GM23338 (cell line): ENCODE results near the gene CGB1. TPM values are rescaled to one million over a fixed set of nuclear protein-coding genes. Genes with fewer than 3 reads are reported as not detected.

Source experiments
- ATAC-seq: fragments of 200-7000 bp; cut with Tn5 transposase; 3 replicates; pipeline ENCODE4 v1.9.1; 2020
- DNase-seq: peaks from one replicate; pipeline ENCODE4 v3.0.0-alpha.2; 2015; ENCODE audit warnings: low spot score
- H2AFZ ChIP-seq: fragments of 200-600 bp; sonication (generic); 2 replicates; pipeline ENCODE4 v1.8.0; 2016; ENCODE audit warnings: antibody characterized with exemption, mild to moderate bottlenecking, moderate library complexity
- H3F3A ChIP-seq: fragments of 200-600 bp; sonication (generic); replicated peaks from 2 replicates; pipeline ENCODE4 v1.8.0; 2017; ENCODE audit warnings: antibody characterized with exemption, mixed run types, low read depth
- H3K27ac ChIP-seq: fragments of 200-600 bp; sonication (generic); 2 replicates; pipeline ENCODE4 v1.6.1; 2016; ENCODE audit warnings: low read depth
- H3K27me3 ChIP-seq: fragments of 200-600 bp; sonication (generic); 2 replicates; pipeline ENCODE4 v1.8.0; 2016; ENCODE audit warnings: mild to moderate bottlenecking, mixed run types, moderate library complexity; ENCODE audit not compliant: insufficient read depth
- H3K36me3 ChIP-seq: fragments of 200-600 bp; sonication (generic); 2 replicates; pipeline ENCODE4 v1.8.0; 2016; ENCODE audit warnings: mild to moderate bottlenecking; ENCODE audit not compliant: insufficient read depth
- H3K4me1 ChIP-seq: fragments of 200-600 bp; sonication (generic); 2 replicates; pipeline ENCODE4 v1.8.0; 2016; ENCODE audit warnings: mild to moderate bottlenecking, moderate library complexity; ENCODE audit not compliant: insufficient read depth
- H3K4me2 ChIP-seq: fragments of 200-600 bp; sonication (generic); 2 replicates; pipeline ENCODE4 v1.7.1; 2017; ENCODE audit warnings: mixed run types
- H3K4me3 ChIP-seq: fragments of 200-600 bp; sonication (generic); 2 replicates; pipeline ENCODE4 v1.6.1; 2016; ENCODE audit warnings: mixed run types
- H3K79me2 ChIP-seq: fragments of 200-600 bp; sonication (generic); replicated peaks from 2 replicates; pipeline ENCODE4 v1.8.0; 2017; ENCODE audit warnings: mild to moderate bottlenecking; ENCODE audit not compliant: insufficient read depth
- H3K9me2 ChIP-seq: fragments of 200-600 bp; sonication (generic); 2 replicates; pipeline ENCODE4 v1.8.0; 2017; ENCODE audit not compliant: insufficient read depth
- H4K20me1 ChIP-seq: fragments of 200-600 bp; sonication (generic); replicated peaks from 2 replicates; pipeline ENCODE4 v1.8.0; 2017; ENCODE audit warnings: mild to moderate bottlenecking; ENCODE audit not compliant: insufficient read depth
- H3K27ac Mint-ChIP-seq: 2 replicates; pipeline ENCODE4 v1.8.0; 2020; ENCODE audit warnings: inconsistent platforms, mild to moderate bottlenecking, moderate library complexity, mixed read lengths
- H3K27me3 Mint-ChIP-seq: 3 replicates; pipeline ENCODE4 v1.8.0; 2022; ENCODE audit warnings: low read depth, mild to moderate bottlenecking, moderate library complexity, mixed read lengths, inconsistent platforms; ENCODE audit not compliant: insufficient read depth, poor library complexity
- H3K36me3 Mint-ChIP-seq: 3 replicates; pipeline ENCODE4 v1.8.0; 2021; ENCODE audit warnings: low read depth, mild to moderate bottlenecking, inconsistent platforms, moderate library complexity, mixed read lengths
- H3K4me1 Mint-ChIP-seq: 3 replicates; pipeline ENCODE4 v1.8.0; 2020; ENCODE audit warnings: mild to moderate bottlenecking, inconsistent platforms, mixed read lengths
- H3K4me3 Mint-ChIP-seq: 3 replicates; pipeline ENCODE4 v1.8.0; 2021; ENCODE audit warnings: moderate library complexity, mild to moderate bottlenecking, inconsistent platforms, mixed read lengths
- H3K9me3 Mint-ChIP-seq: 3 replicates; pipeline ENCODE4 v1.8.0; 2020; ENCODE audit warnings: moderate library complexity, mild to moderate bottlenecking, inconsistent platforms, mixed read lengths
- CREB1 ChIP-seq: fragments of 250-450 bp; sonication (Bioruptor Pico); IDR thresholded peaks from 2 replicates; pipeline ENCODE4 v1.5.0; 2020; ENCODE audit warnings: low read depth, mild to moderate bottlenecking, moderate library complexity
- EZH2 ChIP-seq: fragments of 200-600 bp; sonication (generic); IDR thresholded peaks from one replicate; pipeline ENCODE4 v1.8.0; 2017; ENCODE audit warnings: antibody characterized with exemption, mild to moderate bottlenecking, low read depth; ENCODE audit not compliant: unreplicated experiment
- EZH2phosphoT487 ChIP-seq: fragments of 200-600 bp; sonication (generic); IDR thresholded peaks from one replicate; pipeline ENCODE4 v1.8.1; 2018; ENCODE audit warnings: antibody characterized with exemption; ENCODE audit not compliant: unreplicated experiment
- NANOG ChIP-seq: IDR thresholded peaks from 2 replicates; pipeline ENCODE4 v1.6.1; 2016; ENCODE audit warnings: antibody characterized with exemption, borderline replicate concordance
- POLR2AphosphoS5 ChIP-seq: IDR thresholded peaks from 2 replicates; pipeline ENCODE4 v1.6.1; 2016; ENCODE audit warnings: antibody characterized with exemption, low read depth
- STAT1 ChIP-seq: IDR thresholded peaks from one replicate; pipeline ENCODE4 v1.6.1; 2016; ENCODE audit warnings: antibody characterized with exemption; ENCODE audit not compliant: unreplicated experiment
- ZNF331 ChIP-seq: fragments of 250-450 bp; sonication (Bioruptor Pico); IDR thresholded peaks from 2 replicates; pipeline ENCODE4 v1.5.0; 2020; ENCODE audit warnings: low read depth, mild to moderate bottlenecking, moderate library complexity
- polyA plus RNA-seq: library from polyadenylated mRNA; unstranded; fragments of >200 nt; fragmentation: Nextera tagmentation; extraction: Ambion mirVana; gene quantifications from 2 replicates; pipeline ENCODE4 v1.2.1, GENCODE V29; 2016
- total RNA-seq: library from RNA; depleted of rRNA; stranded (reverse); fragments of >200 nt; shearing (Covaris generic); gene quantifications from 2 replicates; pipeline ENCODE4 v1.2.3, GENCODE V29; 2014
- TF ChIP-seq, protein P1 (sequence below): IDR thresholded peaks from 2 replicates; pipeline ENCODE4 v1.6.1; 2016; ENCODE audit warnings: antibody characterized with exemption

Gene CGB1
- total and polyA plus RNA-seq, 2 experiments from 2014 or later = 0.52 TPM; not detected in 1

DNA sequence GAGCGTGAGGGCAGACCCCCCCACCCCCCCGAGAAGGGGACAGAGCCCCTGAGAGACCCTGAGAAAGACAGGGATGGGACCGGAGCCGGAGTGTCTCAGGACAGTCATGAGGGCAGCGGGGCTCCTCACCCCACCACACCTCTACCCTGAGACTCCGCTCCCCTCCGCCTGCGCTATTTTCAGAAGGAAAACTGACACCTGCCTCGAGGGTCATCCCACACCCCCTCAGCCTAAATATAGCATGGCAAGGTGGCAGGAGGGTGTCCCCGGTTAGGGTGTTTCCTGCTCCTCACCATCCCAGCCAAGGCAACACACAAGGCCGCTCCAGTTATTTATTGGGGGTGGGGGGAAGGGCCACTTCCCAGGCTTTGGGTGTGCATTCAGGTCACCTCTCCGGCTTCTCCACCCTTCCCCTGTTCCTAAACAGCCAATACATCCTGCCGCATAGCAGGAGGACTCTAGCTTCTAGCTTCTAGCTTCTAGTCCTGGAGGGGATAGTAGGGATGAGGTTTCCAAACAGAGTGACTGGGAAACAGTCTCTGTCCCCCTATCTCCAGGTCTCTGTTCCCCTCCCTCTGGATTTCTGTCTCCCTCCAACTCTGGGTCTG lies 29.3 kb upstream of the CGB1 start:
- ATAC-seq = peak; percentile 11
- H3K36me3 ChIP-seq = no peaks in the 10 kb centered on the region

DNA sequence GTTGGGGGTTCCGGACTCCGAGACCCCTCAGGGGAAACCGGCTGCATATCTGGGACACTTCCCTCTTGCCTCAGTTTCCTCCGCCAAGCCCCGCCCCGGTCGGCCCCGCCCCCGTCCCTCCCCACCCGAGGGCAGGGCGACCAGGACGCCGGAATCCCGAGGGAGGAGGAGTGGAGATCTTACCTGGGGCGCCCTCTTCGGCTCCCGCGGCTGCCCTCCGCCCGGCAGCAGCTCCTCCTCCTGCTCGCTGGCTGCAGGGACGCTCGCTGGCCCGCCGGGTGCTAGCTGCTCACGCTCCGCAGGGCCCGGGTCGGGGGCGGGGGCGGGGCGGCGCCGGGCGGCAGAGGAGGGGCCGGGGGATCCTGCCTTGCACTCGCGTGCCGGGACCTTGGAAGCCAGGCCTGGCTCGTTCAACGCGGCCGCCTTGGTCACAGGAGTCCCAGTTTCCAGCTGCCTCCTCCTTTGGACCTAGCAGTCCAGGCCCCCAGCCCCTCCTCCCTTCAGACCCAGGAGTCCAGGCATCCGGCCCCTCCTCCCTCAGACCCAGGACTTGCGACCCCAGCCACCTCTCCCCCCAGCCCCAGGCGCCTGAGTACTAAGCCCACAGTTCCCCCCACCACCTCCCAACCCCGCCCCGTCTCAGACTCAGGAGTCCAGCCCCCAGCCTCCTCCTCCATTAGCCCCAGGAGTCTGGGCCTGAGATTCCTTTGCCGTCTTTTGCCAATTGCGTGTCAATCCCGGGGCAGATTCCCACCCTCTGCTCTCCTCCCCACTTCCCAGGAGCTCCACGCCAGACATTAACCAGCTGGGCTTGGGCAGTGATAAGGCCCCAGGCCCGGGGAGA lies 28.3 kb upstream of the CGB1 start, which contains the start of gene NTF4:
Gene NTF4, minus strand, starts transcription at position 51 of the 844 bp plus-strand sequence. CDS start 2,821 bp downstream, outside the sequence.
- Histone ChIP-seq H3K79me2 (no peaks in the 10 kb centered on the region), H3K4me3 (peak within 1 kb of the TSS; percentile 65), H3F3A (no peaks in the 10 kb centered on the region), H4K20me1 (no peaks in the 10 kb centered on the region), H3K36me3 (no peaks in the 10 kb centered on the region), H2AFZ (peak within 1 kb of the TSS; percentile 88), H3K27ac (no peak within 1 kb of the TSS), H3K4me1 (peaks cover 32% of the 10 kb centered on the region), H3K9me2 (0 out of 2 replicates have a peak, but pooled peaks cover 6% of the 10 kb centered on the region), H3K27me3 (peaks cover 59% of the 10 kb centered on the region), H3K4me2 (peak within 1 kb of the TSS; percentile 91)
- DNase-seq (peak; percentile 82), ATAC-seq (peak; percentile 83)
- Mint-ChIP-seq H3K4me3 (peak within 1 kb of the TSS; percentile 64), H3K9me3 (peaks cover 10% of the 10 kb centered on the region; the same call in 2 of the 3 replicates), H3K27me3 (peaks cover 38% of the 10 kb centered on the region), H3K36me3 (peaks cover 3% of the 10 kb centered on the region; the same call in 2 of the 3 replicates), H3K4me1 (peaks cover 36% of the 10 kb centered on the region), H3K27ac (no peak within 1 kb of the TSS)
- TF ChIP-seq EZH2 (no peak), POLR2AphosphoS5 (0 out of 2 replicates have a peak, but pooled peaks have one; percentile 26), ZNF331 (CRISPR knock-in tag) (no peak)

More for the DNA sequence above, 29.3 kb upstream of the CGB1 start:
- no peak overlapping the region for H3K27ac ChIP-seq
- no peaks in the 10 kb centered on the region for H4K20me1 ChIP-seq
- no peak overlapping the region for H3K27ac Mint-ChIP-seq
- H3K4me1 Mint-ChIP-seq = peaks cover 36% of the 10 kb centered on the region
- H3K79me2 ChIP-seq = no peaks in the 10 kb centered on the region
- peak overlapping the region; percentile 65 for H3K4me3 ChIP-seq
- H3F3A ChIP-seq = no peaks in the 10 kb centered on the region
- peaks cover 32% of the 10 kb centered on the region for H3K4me1 ChIP-seq
- H3K9me3 Mint-ChIP-seq = peaks cover 14% of the 10 kb centered on the region
- peak overlapping the region; percentile 58 for H3K4me3 Mint-ChIP-seq
- H2AFZ ChIP-seq = peak overlapping the region; percentile 66; the same call in 1 of the 2 replicates
- DNase-seq = peak; percentile 53
- H3K9me2 ChIP-seq = 0 out of 2 replicates have a peak, but pooled peaks cover 6% of the 10 kb centered on the region
- H3K27me3 Mint-ChIP-seq = peaks cover 45% of the 10 kb centered on the region
- H3K36me3 Mint-ChIP-seq = peaks cover 7% of the 10 kb centered on the region
- H3K4me2 ChIP-seq = peak overlapping the region; percentile 91
- H3K27me3 ChIP-seq = peaks cover 60% of the 10 kb centered on the region
- 0 out of 2 replicates have a peak, but pooled peaks have one; percentile 16 for TF ChIP-seq POLR2AphosphoS5
- TF ChIP-seq, protein P1, sequence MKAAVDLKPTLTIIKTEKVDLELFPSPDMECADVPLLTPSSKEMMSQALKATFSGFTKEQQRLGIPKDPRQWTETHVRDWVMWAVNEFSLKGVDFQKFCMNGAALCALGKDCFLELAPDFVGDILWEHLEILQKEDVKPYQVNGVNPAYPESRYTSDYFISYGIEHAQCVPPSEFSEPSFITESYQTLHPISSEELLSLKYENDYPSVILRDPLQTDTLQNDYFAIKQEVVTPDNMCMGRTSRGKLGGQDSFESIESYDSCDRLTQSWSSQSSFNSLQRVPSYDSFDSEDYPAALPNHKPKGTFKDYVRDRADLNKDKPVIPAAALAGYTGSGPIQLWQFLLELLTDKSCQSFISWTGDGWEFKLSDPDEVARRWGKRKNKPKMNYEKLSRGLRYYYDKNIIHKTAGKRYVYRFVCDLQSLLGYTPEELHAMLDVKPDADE = no peak

GRCh38 chr19:49064029-49064629 lies 27.4 kb upstream of the CGB1 start:
- Histone ChIP-seq H3K4me1 (peaks cover 32% of the 10 kb centered on the region), H2AFZ (no peak overlapping the region; the same call in 1 of the 2 replicates), H3K4me3 (peak overlapping the region; percentile 65), H3K36me3 (no peaks in the 10 kb centered on the region), H3F3A (no peaks in the 10 kb centered on the region), H3K9me2 (0 out of 2 replicates have a peak, but pooled peaks cover 5% of the 10 kb centered on the region), H3K27me3 (peaks cover 59% of the 10 kb centered on the region), H4K20me1 (no peaks in the 10 kb centered on the region), H3K79me2 (no peaks in the 10 kb centered on the region), H3K4me2 (peak overlapping the region; percentile 91), H3K27ac (no peak overlapping the region)
- H3K9me3 Mint-ChIP-seq = peaks cover 10% of the 10 kb centered on the region; the same call in 2 of the 3 replicates
- DNase-seq (peak; percentile 72), ATAC-seq (peak; percentile 38)
- H3K27me3 Mint-ChIP-seq = peaks cover 39% of the 10 kb centered on the region
- peak overlapping the region; percentile 64 for H3K4me3 Mint-ChIP-seq
- peaks cover 3% of the 10 kb centered on the region; the same call in 2 of the 3 replicates for H3K36me3 Mint-ChIP-seq
- H3K27ac Mint-ChIP-seq = no peak overlapping the region
- peaks cover 36% of the 10 kb centered on the region for H3K4me1 Mint-ChIP-seq
- TF ChIP-seq NANOG (no peak), EZH2phosphoT487 (no peak), STAT1 (no peak), CREB1 (CRISPR knock-in tag) (no peak)
